ENCODE measurements around the gene EEF1A2.

DNA sequence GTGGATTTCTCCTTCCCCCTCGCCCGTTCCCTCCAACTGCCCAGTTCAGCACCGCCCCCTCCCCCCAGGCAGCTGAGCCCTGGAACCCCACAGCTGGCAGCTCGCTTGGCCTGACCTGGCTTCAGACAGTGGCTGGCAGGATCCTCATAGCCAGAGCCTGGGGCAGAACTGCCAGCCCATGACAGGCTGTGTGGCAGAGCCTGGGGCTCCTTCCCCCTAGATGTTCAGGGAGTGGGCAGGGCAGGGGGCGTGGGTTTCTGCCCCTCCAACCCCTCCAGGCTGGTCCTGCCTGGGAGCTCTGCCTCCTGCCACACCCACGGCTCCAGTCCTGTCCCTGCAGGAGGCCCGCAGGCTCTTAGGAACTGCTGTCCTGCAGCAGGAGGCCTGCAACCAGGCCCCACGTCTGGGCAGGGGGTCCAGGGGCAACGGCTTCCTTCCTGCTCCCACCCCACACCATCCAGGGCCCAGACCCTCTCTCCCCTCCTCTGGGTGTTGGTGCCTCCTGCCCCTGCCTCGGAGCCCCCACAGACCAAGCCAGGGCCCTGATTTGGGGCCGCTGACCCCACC lies 16.8 kb downstream of the EEF1A2 start:
- TF ChIP-seq POLR2A (IDR thresholded peaks at IDR 0.05; ENCODE audit: low read length) (no peak), GATA1 (IDR thresholded peaks at IDR 0.05; ENCODE audit: low read depth, low read length) (no peak)

Data from erythroblast (primary cell).